CD14-positive monocyte (primary cell): ENCODE results near the gene KCNIP3. TPM values are rescaled to one million over a fixed set of nuclear protein-coding genes. Genes with fewer than 3 reads are reported as not detected.

Source experiments
- DNase-seq, 3 donors: peaks; one replicate each; pipeline ENCODE4 v3.0.0-alpha.2; 2011 to 2022
- H2AFZ ChIP-seq: 2 replicates; pipeline ENCODE4 v1.6.0; 2012; ENCODE audit warnings: mild to moderate bottlenecking, low read depth, low read length, inconsistent platforms; ENCODE audit not compliant: insufficient read depth, poor library complexity, severe bottlenecking
- H3K27ac ChIP-seq, 2 donors: 1 replicate in 1 of 2; 2 replicates in 1 of 2; pipeline ENCODE4 v1.5.1; 2012 to 2013; ENCODE audit warnings: low read length in 2 of 2, control low read depth in 1 of 2, inconsistent platforms in 1 of 2, low read depth in 1 of 2, mild to moderate bottlenecking in 1 of 2
- H3K27me3 ChIP-seq, 2 donors: one replicate each; pipeline versions ENCODE4 v1.6.0 to v1.6.1; 2011 to 2013; ENCODE audit warnings: low read length in 2 of 2; ENCODE audit not compliant: control insufficient read depth in 2 of 2, insufficient read depth in 2 of 2
- H3K36me3 ChIP-seq, 2 donors: replicated peaks in 1 of 2; 1 replicate in 1 of 2; 2 replicates in 1 of 2; pipeline versions ENCODE4 v1.5.1 to v1.6.1; 2012 to 2013; ENCODE audit warnings: low read length in 2 of 2, control low read depth in 1 of 2, inconsistent platforms in 1 of 2, mild to moderate bottlenecking in 1 of 2; ENCODE audit not compliant: insufficient read depth in 2 of 2, control insufficient read depth in 1 of 2
- H3K4me1 ChIP-seq, 2 donors: 1 replicate in 1 of 2; 2 replicates in 1 of 2; pipeline versions ENCODE4 v1.5.1 to v1.6.1; 2012 to 2013; ENCODE audit warnings: low read length in 2 of 2, control low read depth in 1 of 2, inconsistent platforms in 1 of 2, mild to moderate bottlenecking in 1 of 2, moderate library complexity in 1 of 2; ENCODE audit not compliant: insufficient read depth in 2 of 2, control insufficient read depth in 1 of 2
- H3K4me2 ChIP-seq: replicated peaks from 2 replicates; pipeline ENCODE3; 2012; ENCODE audit warnings: low read length, moderate library complexity, mild to moderate bottlenecking; ENCODE audit not compliant: poor library complexity, severe bottlenecking; ENCODE audit errors: extremely low read depth
- H3K4me3 ChIP-seq, 3 experiments: fragments of 200-600 bp in 1 of 3; sonication (generic) in 1 of 3; replicated peaks in 1 of 3; 1 replicate in 2 of 3; 2 replicates in 1 of 3; pipeline ENCODE4 v1.5.1; 2011 to 2013; ENCODE audit warnings: low read length in 3 of 3, mild to moderate bottlenecking in 3 of 3, control low read depth in 2 of 3, low read depth in 2 of 3, inconsistent platforms in 1 of 3, moderate library complexity in 1 of 3
- H3K79me2 ChIP-seq: 2 replicates; pipeline ENCODE4 v1.6.0; 2012; ENCODE audit warnings: mild to moderate bottlenecking, control low read depth, inconsistent platforms, low read length, moderate library complexity; ENCODE audit not compliant: insufficient read depth
- H3K9ac ChIP-seq: 2 replicates; pipeline ENCODE4 v1.6.0; 2017; ENCODE audit warnings: low read length, mild to moderate bottlenecking; ENCODE audit not compliant: insufficient read depth, poor library complexity, severe bottlenecking
- H3K9me3 ChIP-seq, 2 donors: replicated peaks in 1 of 2; 1 replicate in 1 of 2; 2 replicates in 1 of 2; pipeline versions ENCODE4 v1.5.1 to v1.6.1; 2012 to 2013; ENCODE audit warnings: low read length in 2 of 2, control low read depth in 1 of 2; ENCODE audit not compliant: control insufficient read depth in 1 of 2, insufficient read depth in 1 of 2
- H4K20me1 ChIP-seq: 2 replicates; pipeline ENCODE4 v1.6.0; 2012; ENCODE audit warnings: mild to moderate bottlenecking, low read length, control low read depth, moderate library complexity; ENCODE audit not compliant: insufficient read depth
- H3K27ac Mint-ChIP-seq, 7 donors: one replicate each; pipeline ENCODE4 v1.8.0; 2020; ENCODE audit warnings: mild to moderate bottlenecking in 7 of 7, mixed read lengths in 7 of 7, moderate library complexity in 6 of 7, inconsistent platforms in 2 of 7
- H3K27me3 Mint-ChIP-seq, 3 donors: one replicate each; pipeline ENCODE4 v1.8.0; 2021 to 2022; ENCODE audit warnings: low read depth in 3 of 3, mild to moderate bottlenecking in 3 of 3, mixed read lengths in 3 of 3, moderate library complexity in 3 of 3, inconsistent platforms in 1 of 3
- H3K36me3 Mint-ChIP-seq, 2 donors: one replicate each; pipeline ENCODE4 v1.8.0; 2020; ENCODE audit warnings: mixed read lengths in 2 of 2, inconsistent platforms in 1 of 2, mild to moderate bottlenecking in 1 of 2
- H3K4me1 Mint-ChIP-seq: one replicate; pipeline ENCODE4 v1.8.0; 2020; ENCODE audit warnings: mild to moderate bottlenecking, mixed read lengths
- H3K4me3 Mint-ChIP-seq, 2 donors: one replicate each; pipeline ENCODE4 v1.8.0; 2020; ENCODE audit warnings: mild to moderate bottlenecking in 2 of 2, mixed read lengths in 2 of 2, moderate library complexity in 1 of 2
- H3K9me3 Mint-ChIP-seq, 7 donors: one replicate each; pipeline ENCODE4 v1.8.0; 2020 to 2022; ENCODE audit warnings: mixed read lengths in 7 of 7, mild to moderate bottlenecking in 6 of 7, moderate library complexity in 6 of 7, inconsistent platforms in 2 of 7
- WGBS: methylation state at CpG from one replicate; pipeline ENCODE4 v1.1.5; 2013; ENCODE audit warnings: missing lambda C conversion rate; ENCODE audit not compliant: insufficient coverage; 5-methylcytosine and 5-hydroxymethylcytosine counted together
- intact Hi-C, 2 donors: fragments of 100-400 bp; cut with micrococcal nuclease; formaldehyde crosslinking; loops; one replicate each; pipeline versions ENCODE4 v1.15.0 to v1.15.1; 2023
- polyA plus RNA-seq, 3 donors: library from polyadenylated mRNA; depleted of rRNA in 1 of 3; unstranded in 2 of 3; stranded (reverse) in 1 of 3; fragments of 300-500 nt in 2 of 3; fragments of >200 nt in 1 of 3; fragmentation: Illumina TruSeq in 2 of 3; gene quantifications; 1 replicate in 2 of 3; 2 replicates in 1 of 3; pipeline ENCODE4 v1.2.3, GENCODE V29; 2012 to 2021
- TF ChIP-seq, protein P1 (sequence below): fragments of 200-600 bp; IDR thresholded peaks from one replicate; pipeline ENCODE4 v1.8.0; 2022; ENCODE audit warnings: antibody characterized with exemption, mild to moderate bottlenecking

KCNIP3 gene
- polyA plus RNA-seq, 3 donors: not detected

GRCh38 chr2:95297639-95298395, 670 bp downstream of the KCNIP3 start:
- Mint-ChIP-seq H3K27me3 (peaks cover 8 to 11% (median 10%) of the 10 kb centered on the region in 3 donors), H3K36me3 (no peaks in the 10 kb centered on the region), H3K4me1 (no peaks in the 10 kb centered on the region), H3K27ac (peak overlapping the region in 1 of 7 donors; percentile 36), H3K9me3 (peaks cover 0 to 15% (median 2%) of the 10 kb centered on the region in 7 donors), H3K4me3 (no peak overlapping the region)
- no peaks in the 10 kb centered on the region for H3K79me2 ChIP-seq
- WGBS: 84% methylated on average over 8 of the region's 11 CpGs
- no peak for DNase-seq
- no peak overlapping the region for H3K27ac ChIP-seq
- no peak overlapping the region for H3K4me3 ChIP-seq
- TF ChIP-seq, protein P1, sequence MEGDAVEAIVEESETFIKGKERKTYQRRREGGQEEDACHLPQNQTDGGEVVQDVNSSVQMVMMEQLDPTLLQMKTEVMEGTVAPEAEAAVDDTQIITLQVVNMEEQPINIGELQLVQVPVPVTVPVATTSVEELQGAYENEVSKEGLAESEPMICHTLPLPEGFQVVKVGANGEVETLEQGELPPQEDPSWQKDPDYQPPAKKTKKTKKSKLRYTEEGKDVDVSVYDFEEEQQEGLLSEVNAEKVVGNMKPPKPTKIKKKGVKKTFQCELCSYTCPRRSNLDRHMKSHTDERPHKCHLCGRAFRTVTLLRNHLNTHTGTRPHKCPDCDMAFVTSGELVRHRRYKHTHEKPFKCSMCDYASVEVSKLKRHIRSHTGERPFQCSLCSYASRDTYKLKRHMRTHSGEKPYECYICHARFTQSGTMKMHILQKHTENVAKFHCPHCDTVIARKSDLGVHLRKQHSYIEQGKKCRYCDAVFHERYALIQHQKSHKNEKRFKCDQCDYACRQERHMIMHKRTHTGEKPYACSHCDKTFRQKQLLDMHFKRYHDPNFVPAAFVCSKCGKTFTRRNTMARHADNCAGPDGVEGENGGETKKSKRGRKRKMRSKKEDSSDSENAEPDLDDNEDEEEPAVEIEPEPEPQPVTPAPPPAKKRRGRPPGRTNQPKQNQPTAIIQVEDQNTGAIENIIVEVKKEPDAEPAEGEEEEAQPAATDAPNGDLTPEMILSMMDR: no peak
- no peak overlapping the region for H3K4me2 ChIP-seq
- no peaks in the 10 kb centered on the region for H3K27me3 ChIP-seq
- no peaks in the 10 kb centered on the region for H4K20me1 ChIP-seq
- no peaks in the 10 kb centered on the region for H3K9me3 ChIP-seq
- H2AFZ ChIP-seq: no peak overlapping the region
- no peaks in the 10 kb centered on the region for H3K4me1 ChIP-seq
- H3K36me3 ChIP-seq: no peaks in the 10 kb centered on the region
- no peak overlapping the region for H3K9ac ChIP-seq
- intact Hi-C loops: no loop called here

DNA sequence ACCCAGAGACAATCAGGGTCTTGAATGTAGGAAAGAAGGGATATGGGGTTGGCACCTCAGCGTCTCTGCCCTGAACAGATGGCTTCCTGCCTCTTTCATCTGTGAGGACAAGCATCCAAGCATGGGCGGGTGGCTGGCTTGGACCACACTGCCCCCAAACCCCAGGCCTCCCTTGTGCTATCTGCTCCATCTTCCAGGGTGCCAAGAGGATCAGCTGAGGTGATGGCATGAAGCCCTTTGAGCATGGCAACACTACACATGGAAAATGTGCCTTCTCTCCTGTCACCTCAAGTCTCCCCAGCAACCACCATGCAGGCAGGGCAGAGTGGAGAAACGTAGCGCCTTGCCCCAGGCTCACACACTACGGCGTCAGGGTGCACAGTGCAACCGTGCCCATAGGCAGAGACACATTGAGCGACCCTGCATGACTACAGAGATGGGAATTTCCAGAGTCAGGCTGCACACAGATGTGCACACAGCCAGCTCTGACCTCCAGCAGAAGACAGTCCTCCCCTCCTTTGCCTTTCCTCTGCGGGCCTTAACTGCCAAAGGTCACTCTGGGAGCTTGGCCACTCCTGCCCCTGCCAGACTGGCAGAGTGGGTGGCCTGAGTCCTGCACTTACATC, 1.5 kb downstream of the KCNIP3 start:
- Histone ChIP-seq H3K27ac (no peak overlapping the region), H3K9me3 (no peaks in the 10 kb centered on the region), H3K4me1 (no peaks in the 10 kb centered on the region), H3K27me3 (no peaks in the 10 kb centered on the region), H3K4me3 (no peak overlapping the region), H3K4me2 (no peak overlapping the region), H4K20me1 (no peaks in the 10 kb centered on the region), H3K36me3 (no peaks in the 10 kb centered on the region), H2AFZ (no peak overlapping the region), H3K79me2 (no peaks in the 10 kb centered on the region), H3K9ac (no peak overlapping the region)
- no peak overlapping the region for H3K4me3 Mint-ChIP-seq
- H3K27me3 Mint-ChIP-seq: peaks cover 4 to 11% (median 10%) of the 10 kb centered on the region in 3 donors
- H3K4me1 Mint-ChIP-seq: no peaks in the 10 kb centered on the region
- TF ChIP-seq, protein P1: no peak
- peaks cover 0 to 12% (median 0%) of the 10 kb centered on the region in 7 donors for H3K9me3 Mint-ChIP-seq
- no peaks in the 10 kb centered on the region for H3K36me3 Mint-ChIP-seq
- no peak overlapping the region for H3K27ac Mint-ChIP-seq
- DNase-seq: no peak
- 84% methylated on average over 9 of the region's 9 CpGs for WGBS
- intact Hi-C loops: no loop called here
